Panc1 (cell line): ENCODE measurements around the gene KMT2D.

ENCODE experiments used
- SIN3A ChIP-seq: IDR thresholded peaks from 2 replicates; pipeline ENCODE4 v1.6.1; 2012; ENCODE audit warnings: low read depth, mild to moderate bottlenecking, low read length, moderate library complexity, borderline replicate concordance; ENCODE audit not compliant: insufficient read depth
- TF ChIP-seq, protein P1 (sequence below), 2 experiments: IDR thresholded peaks; 2 replicates each; pipeline ENCODE4 v1.6.1; 2011 to 2012; ENCODE audit warnings: low read depth in 2 of 2, control low read depth in 1 of 2, low read length in 1 of 2, mild to moderate bottlenecking in 1 of 2, moderate library complexity in 1 of 2; ENCODE audit not compliant: insufficient read depth in 1 of 2

DNA sequence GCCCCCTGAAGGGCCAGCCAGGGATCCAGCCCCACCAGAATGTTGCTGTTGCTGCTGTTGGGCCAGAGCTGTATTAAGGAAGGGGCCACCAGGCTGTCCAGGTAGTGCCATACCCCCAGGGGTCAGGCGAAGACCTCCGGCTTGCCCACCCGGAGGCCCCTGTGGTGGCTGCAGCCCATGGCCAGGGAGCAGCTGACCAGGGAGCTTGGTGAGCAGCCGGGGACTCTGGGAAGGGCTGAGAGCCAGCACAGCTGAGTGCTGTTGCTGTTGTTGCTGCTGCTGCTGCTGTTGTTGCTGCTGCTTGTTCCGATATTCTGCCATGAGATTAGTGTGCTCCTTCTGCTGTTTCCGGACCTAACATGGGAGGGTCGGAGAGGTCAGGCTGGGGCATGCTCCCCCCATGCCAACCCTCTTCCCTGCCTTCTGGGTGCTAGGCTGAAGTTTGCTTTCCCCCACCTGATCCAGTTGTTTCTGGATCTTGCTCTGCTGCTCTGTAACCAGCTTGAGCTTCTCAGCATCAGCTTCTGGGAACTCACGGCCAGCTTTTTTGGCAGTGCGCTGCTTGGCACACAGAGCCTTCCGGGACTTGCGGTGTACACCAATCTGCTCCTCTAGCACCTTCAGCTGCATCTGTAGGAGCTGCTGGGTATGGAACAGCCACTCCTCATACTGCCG lies 26.8 kb downstream of the KMT2D start:
- TF ChIP-seq, protein P1, sequence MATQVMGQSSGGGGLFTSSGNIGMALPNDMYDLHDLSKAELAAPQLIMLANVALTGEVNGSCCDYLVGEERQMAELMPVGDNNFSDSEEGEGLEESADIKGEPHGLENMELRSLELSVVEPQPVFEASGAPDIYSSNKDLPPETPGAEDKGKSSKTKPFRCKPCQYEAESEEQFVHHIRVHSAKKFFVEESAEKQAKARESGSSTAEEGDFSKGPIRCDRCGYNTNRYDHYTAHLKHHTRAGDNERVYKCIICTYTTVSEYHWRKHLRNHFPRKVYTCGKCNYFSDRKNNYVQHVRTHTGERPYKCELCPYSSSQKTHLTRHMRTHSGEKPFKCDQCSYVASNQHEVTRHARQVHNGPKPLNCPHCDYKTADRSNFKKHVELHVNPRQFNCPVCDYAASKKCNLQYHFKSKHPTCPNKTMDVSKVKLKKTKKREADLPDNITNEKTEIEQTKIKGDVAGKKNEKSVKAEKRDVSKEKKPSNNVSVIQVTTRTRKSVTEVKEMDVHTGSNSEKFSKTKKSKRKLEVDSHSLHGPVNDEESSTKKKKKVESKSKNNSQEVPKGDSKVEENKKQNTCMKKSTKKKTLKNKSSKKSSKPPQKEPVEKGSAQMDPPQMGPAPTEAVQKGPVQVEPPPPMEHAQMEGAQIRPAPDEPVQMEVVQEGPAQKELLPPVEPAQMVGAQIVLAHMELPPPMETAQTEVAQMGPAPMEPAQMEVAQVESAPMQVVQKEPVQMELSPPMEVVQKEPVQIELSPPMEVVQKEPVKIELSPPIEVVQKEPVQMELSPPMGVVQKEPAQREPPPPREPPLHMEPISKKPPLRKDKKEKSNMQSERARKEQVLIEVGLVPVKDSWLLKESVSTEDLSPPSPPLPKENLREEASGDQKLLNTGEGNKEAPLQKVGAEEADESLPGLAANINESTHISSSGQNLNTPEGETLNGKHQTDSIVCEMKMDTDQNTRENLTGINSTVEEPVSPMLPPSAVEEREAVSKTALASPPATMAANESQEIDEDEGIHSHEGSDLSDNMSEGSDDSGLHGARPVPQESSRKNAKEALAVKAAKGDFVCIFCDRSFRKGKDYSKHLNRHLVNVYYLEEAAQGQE (IDR thresholded peaks at IDR 0.05; ENCODE audit: insufficient read depth in 1 of 2, low read depth in 2 of 2, low read length in 1 of 2), result no peak
- no peak for TF ChIP-seq SIN3A
